Neural cell (in vitro differentiated cells): Measurements from ENCODE around the gene THUMPD1.

ENCODE experiments used
- EP300 ChIP-seq: fragments of 450-650 bp; conservative IDR thresholded peaks from 2 replicates; pipeline ENCODE4 v1.6.1; 2014; ENCODE audit warnings: antibody characterized with exemption, mild to moderate bottlenecking, moderate library complexity; ENCODE audit not compliant: poor library complexity, severe bottlenecking
- EZH2 ChIP-seq: fragments of 200-600, 300-800 bp; shearing (Covaris generic), sonication (generic); IDR thresholded peaks from 2 replicates; pipeline ENCODE4 v1.6.1; 2014; ENCODE audit warnings: antibody characterized with exemption, low read length, borderline replicate concordance, mild to moderate bottlenecking; ENCODE audit not compliant: insufficient read depth, poor library complexity, severe bottlenecking
- POLR2AphosphoS5 ChIP-seq: IDR thresholded peaks from 2 replicates; pipeline ENCODE4 v1.6.1; 2012
- RAD21 ChIP-seq: fragments of 450-650 bp; conservative IDR thresholded peaks from 2 replicates; pipeline ENCODE4 v1.6.1; 2014; ENCODE audit warnings: antibody characterized with exemption, mild to moderate bottlenecking, moderate library complexity
- TAF1 ChIP-seq: IDR thresholded peaks from 2 replicates; pipeline ENCODE4 v1.6.1; 2012; ENCODE audit warnings: low read depth
- TF ChIP-seq, protein P1 (sequence below): fragments of 450-650 bp; IDR thresholded peaks from 2 replicates; pipeline ENCODE4 v1.5.1; 2014; ENCODE audit warnings: antibody characterized with exemption, mild to moderate bottlenecking, moderate library complexity; ENCODE audit not compliant: poor library complexity, severe bottlenecking
- TF ChIP-seq, protein P2 (sequence below): IDR thresholded peaks from 2 replicates; pipeline ENCODE4 v1.6.1; 2012; ENCODE audit warnings: borderline replicate concordance

- TF ChIP-seq, protein P1, sequence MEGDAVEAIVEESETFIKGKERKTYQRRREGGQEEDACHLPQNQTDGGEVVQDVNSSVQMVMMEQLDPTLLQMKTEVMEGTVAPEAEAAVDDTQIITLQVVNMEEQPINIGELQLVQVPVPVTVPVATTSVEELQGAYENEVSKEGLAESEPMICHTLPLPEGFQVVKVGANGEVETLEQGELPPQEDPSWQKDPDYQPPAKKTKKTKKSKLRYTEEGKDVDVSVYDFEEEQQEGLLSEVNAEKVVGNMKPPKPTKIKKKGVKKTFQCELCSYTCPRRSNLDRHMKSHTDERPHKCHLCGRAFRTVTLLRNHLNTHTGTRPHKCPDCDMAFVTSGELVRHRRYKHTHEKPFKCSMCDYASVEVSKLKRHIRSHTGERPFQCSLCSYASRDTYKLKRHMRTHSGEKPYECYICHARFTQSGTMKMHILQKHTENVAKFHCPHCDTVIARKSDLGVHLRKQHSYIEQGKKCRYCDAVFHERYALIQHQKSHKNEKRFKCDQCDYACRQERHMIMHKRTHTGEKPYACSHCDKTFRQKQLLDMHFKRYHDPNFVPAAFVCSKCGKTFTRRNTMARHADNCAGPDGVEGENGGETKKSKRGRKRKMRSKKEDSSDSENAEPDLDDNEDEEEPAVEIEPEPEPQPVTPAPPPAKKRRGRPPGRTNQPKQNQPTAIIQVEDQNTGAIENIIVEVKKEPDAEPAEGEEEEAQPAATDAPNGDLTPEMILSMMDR = no peak
- TF ChIP-seq RAD21 (no peak), POLR2AphosphoS5 (no peak), EP300 (no peak), EZH2 (no peak), TAF1 (no peak)
- TF ChIP-seq, protein P2, sequence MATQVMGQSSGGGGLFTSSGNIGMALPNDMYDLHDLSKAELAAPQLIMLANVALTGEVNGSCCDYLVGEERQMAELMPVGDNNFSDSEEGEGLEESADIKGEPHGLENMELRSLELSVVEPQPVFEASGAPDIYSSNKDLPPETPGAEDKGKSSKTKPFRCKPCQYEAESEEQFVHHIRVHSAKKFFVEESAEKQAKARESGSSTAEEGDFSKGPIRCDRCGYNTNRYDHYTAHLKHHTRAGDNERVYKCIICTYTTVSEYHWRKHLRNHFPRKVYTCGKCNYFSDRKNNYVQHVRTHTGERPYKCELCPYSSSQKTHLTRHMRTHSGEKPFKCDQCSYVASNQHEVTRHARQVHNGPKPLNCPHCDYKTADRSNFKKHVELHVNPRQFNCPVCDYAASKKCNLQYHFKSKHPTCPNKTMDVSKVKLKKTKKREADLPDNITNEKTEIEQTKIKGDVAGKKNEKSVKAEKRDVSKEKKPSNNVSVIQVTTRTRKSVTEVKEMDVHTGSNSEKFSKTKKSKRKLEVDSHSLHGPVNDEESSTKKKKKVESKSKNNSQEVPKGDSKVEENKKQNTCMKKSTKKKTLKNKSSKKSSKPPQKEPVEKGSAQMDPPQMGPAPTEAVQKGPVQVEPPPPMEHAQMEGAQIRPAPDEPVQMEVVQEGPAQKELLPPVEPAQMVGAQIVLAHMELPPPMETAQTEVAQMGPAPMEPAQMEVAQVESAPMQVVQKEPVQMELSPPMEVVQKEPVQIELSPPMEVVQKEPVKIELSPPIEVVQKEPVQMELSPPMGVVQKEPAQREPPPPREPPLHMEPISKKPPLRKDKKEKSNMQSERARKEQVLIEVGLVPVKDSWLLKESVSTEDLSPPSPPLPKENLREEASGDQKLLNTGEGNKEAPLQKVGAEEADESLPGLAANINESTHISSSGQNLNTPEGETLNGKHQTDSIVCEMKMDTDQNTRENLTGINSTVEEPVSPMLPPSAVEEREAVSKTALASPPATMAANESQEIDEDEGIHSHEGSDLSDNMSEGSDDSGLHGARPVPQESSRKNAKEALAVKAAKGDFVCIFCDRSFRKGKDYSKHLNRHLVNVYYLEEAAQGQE = no peak
These were observed 52.0 kb downstream of the THUMPD1 start for GRCh38 chr16:20689668-20690067.
